ENCODE measurements around the gene PRPF19.

The PRPF19 gene

DNA sequence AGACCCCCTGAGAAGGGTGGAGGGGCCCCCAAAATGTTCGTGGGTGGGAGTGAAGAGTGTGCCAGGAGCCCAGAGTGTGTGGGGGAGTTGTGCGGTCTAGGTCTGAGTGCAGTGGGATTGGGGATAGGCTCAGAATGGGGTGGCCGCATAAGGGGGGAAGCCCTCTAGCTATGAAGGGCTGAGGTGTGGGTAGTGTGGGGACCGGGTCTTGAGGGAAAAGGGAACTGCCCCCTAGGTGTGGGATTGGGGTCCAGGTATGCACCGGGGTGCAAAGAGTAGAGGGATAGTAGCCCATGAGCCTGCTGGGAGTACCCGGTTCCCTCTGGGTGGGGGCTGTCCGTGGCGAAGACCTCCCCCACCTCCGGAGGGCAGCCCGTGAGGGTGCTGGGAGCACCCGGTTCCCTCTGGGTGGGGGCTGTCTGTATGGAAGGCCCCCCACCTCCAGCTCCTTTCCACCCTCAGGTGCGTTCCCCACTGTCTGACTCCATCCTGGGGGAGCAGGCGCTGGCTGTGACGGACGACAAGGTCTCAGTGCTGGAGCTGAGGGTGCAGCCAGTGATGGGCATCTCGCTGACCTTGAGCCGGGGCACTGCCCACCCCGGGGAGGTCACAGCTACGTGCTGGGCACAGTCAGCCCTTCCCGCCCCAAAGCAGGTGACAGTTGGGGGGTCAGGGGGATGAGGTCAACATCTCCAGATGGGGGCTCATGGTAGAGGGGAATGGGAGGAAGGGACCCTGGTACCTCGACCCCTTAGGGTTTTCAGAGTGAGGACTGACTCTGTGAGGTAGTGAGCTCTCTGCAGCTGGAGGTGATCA, 28.6 kb upstream of the PRPF19 start:
- no peak for DNase-seq (ENCODE audit: low read depth)
- no peak overlapping the region for H3K4me3 ChIP-seq (ENCODE audit: control insufficient read depth, low read depth, low read length)
- TF ChIP-seq, protein P1, sequence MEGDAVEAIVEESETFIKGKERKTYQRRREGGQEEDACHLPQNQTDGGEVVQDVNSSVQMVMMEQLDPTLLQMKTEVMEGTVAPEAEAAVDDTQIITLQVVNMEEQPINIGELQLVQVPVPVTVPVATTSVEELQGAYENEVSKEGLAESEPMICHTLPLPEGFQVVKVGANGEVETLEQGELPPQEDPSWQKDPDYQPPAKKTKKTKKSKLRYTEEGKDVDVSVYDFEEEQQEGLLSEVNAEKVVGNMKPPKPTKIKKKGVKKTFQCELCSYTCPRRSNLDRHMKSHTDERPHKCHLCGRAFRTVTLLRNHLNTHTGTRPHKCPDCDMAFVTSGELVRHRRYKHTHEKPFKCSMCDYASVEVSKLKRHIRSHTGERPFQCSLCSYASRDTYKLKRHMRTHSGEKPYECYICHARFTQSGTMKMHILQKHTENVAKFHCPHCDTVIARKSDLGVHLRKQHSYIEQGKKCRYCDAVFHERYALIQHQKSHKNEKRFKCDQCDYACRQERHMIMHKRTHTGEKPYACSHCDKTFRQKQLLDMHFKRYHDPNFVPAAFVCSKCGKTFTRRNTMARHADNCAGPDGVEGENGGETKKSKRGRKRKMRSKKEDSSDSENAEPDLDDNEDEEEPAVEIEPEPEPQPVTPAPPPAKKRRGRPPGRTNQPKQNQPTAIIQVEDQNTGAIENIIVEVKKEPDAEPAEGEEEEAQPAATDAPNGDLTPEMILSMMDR (IDR thresholded peaks at IDR 0.05; ENCODE audit: control insufficient read depth, insufficient read depth, low read depth, low read length, missing control alignments): no peak

DNA sequence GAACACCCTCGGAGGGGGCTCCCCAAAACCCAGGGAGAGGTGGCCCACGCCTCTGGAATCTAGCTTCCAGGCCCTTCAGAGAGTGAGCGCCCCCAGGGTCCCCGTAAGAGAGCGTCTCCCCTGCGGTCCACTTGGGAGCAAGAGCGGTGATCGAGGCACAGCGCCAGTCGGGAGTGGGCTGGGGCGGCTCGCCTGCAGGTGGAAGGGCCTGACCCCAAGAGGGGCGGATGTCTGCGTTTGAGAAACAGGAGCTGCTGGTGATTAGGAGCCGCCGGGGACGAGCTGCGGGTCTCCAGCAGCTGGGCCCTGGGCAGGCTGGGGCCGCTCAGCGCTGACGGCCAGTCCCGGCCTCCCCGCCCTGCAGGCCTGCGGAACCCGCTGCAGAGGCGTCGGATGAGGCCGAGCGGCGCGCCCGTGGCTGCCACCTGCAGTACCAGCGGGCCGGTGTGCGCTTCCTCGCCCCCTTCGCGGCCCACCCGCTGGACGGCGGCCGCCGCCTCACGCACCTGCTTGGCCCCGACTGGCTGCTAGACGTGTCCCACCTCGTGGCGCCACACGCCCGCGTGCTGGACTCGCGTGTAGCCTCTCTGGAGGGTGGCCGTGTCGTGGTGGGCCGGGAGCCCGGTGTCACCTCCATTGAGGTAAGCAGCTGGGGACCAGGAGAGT, 27.9 kb upstream of the PRPF19 start:
- H3K4me3 ChIP-seq (ENCODE audit: control insufficient read depth, low read depth, low read length): no peak overlapping the region
- TF ChIP-seq, protein P1 (IDR thresholded peaks at IDR 0.05; ENCODE audit: control insufficient read depth, insufficient read depth, low read depth, low read length, missing control alignments): no peak
- DNase-seq (ENCODE audit: low read depth): no peak

DNA sequence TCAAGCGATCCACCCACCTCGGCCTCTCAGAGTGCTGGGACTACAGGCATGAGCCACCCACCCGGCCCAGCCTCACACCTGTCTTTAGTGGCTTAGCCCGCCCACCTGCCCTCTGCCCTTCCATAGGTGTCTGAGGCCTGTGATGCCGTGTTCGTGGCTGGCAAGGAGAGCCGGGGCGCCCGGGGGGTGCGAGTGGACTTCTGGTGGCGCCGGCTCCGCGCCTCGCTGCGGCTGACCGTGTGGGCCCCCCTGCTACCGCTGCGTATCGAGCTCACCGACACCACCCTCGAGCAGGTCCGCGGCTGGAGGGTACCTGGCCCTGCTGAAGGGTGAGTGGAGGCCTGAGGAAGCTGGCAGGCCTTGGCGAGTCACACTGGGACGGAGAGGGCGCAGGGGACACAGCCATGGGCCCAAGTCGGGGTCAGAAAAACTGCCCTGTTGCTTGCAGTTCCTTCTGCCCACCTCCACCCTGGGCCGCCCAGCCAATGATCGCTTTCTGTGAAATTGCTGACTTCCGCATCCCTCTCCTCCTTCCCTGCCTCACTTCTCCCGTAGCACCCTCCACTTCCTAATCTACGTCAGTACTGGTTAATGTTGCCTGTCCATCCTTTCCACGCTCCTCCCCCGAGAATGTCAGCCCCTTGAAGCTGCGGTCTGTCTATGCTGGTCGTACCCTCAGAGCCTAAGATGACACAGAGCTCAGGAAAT, 27.2 kb upstream of the PRPF19 start:
- TF ChIP-seq, protein P1 (IDR thresholded peaks at IDR 0.05; ENCODE audit: control insufficient read depth, insufficient read depth, low read depth, low read length, missing control alignments): no peak
- DNase-seq (ENCODE audit: low read depth): no peak
- no peak overlapping the region for H3K4me3 ChIP-seq (ENCODE audit: control insufficient read depth, low read depth, low read length)

DNA sequence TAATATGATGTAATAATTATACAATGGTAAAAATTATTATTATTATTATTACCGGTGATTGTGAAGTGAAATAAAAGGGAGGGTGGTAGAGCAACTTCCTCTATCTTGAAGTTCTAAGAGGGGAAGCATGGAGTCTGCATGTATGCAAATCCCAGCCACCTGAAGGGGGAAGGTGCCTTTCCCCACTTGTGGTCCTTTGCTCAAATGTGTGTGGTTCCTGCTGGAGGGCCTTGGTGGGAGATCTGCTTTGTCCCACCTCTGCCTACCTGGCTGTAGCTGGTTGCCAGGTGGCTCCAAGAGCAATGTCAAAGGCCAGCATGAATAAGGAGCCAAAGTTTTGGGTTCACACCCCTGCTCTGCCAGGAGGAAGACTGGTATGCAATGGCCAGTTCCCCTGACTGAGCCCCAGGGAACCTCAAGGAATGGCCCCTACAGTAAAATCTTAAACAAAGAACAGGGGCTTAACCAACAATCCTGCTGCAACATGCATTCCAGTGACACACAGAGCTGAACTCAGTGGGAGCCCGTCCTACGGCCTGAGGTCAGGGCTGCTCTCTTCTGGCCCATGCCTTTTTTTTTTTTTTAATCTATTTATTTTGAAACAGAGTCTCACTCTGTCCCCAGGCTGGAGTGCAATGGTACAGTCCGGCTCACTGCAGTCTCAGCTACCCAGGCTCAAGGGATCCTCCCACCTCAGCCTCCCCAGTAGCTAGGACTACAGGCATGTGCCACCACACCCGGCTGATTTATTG, 26.4 kb upstream of the PRPF19 start:
- H3K4me3 ChIP-seq (ENCODE audit: control insufficient read depth, low read depth, low read length): no peak overlapping the region
- TF ChIP-seq, protein P1 (IDR thresholded peaks at IDR 0.05; ENCODE audit: control insufficient read depth, insufficient read depth, low read depth, low read length, missing control alignments): no peak
- DNase-seq (ENCODE audit: low read depth): no peak

DNA sequence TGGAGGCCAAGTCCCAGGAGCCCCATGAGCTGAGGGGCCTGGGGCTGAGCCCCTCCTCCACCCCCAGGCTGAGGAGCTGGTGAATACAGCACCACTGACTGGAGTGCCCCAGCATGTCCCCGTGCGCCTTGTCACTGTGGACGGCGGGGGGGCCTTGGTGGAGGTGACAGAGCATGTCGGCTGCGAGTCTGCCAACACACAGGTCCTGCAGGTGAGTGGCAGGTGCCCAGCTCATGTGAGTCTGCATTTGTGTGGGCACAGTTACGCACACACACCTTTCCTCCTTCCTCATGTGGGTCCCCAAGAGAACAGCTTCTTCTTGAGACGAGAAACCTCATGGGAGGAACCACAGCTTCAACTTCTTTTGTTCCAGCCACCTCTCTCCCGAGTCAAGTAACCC, 25.5 kb upstream of the PRPF19 start:
- TF ChIP-seq, protein P1 (IDR thresholded peaks at IDR 0.05; ENCODE audit: control insufficient read depth, insufficient read depth, low read depth, low read length, missing control alignments): no peak
- H3K4me3 ChIP-seq (ENCODE audit: control insufficient read depth, low read depth, low read length): no peak overlapping the region

DNA sequence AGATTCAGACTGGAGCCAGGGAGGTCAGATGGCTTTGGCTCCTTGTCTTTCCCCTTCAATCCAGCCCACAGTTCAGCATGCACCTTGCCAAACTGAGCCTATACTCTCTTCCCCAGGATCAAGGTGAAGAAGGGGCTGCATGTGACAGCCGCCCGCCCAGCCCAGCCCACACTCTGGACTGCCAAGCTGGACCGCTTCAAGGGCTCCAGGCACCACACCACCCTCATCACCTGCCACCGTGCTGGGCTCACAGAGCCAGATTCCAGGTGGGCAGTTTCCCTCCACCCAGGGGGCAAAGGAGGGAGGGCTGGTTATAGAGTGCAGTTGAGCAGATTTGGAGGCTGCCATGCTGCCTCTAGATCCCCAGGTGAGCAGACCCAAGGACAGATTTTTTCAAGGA, 24.0 kb upstream of the PRPF19 start:
- no peak for DNase-seq (ENCODE audit: low read depth)
- TF ChIP-seq, protein P1 (IDR thresholded peaks at IDR 0.05; ENCODE audit: control insufficient read depth, insufficient read depth, low read depth, low read length, missing control alignments): no peak

More for the DNA sequence above, 25.5 kb upstream of the PRPF19 start:
- no peak for DNase-seq (ENCODE audit: low read depth)

More for the DNA sequence above, 24.0 kb upstream of the PRPF19 start:
- H3K4me3 ChIP-seq (ENCODE audit: control insufficient read depth, low read depth, low read length): no peak overlapping the region

All from AG09309 (cell line).